Measurements from ENCODE around the gene SF3A1.
A peak's percentile ranks its signal among the peaks of the same experiment; 100 is the strongest.

- TF ChIP-seq CTCF (IDR thresholded peaks at IDR 0.05), result peak; percentile 65 to 80 (median 76)
- peak in 1 of 2 donors; percentile 68 for TF ChIP-seq POLR2A (IDR thresholded peaks at IDR 0.05)
Observed at GRCh38 chr22:30287648-30288418, 68.9 kb downstream of the SF3A1 start.

Data from heart left ventricle (tissue), 13 donors.